CD14-positive monocyte (primary cell): Measurements from ENCODE around the gene VGLL2. TPM values are rescaled to one million over a fixed set of nuclear protein-coding genes. Genes with fewer than 3 reads are reported as not detected.
A peak's percentile ranks its signal among the peaks of the same experiment; 100 is the strongest.

Experiments used
- DNase-seq, 3 donors: peaks; one replicate each; pipeline ENCODE4 v3.0.0-alpha.2; 2011 to 2022
- H2AFZ ChIP-seq: 2 replicates; pipeline ENCODE4 v1.6.0; 2012; ENCODE audit warnings: mild to moderate bottlenecking, low read depth, low read length, inconsistent platforms; ENCODE audit not compliant: insufficient read depth, poor library complexity, severe bottlenecking
- H3K27ac ChIP-seq, 2 donors: 1 replicate in 1 of 2; 2 replicates in 1 of 2; pipeline ENCODE4 v1.5.1; 2012 to 2013; ENCODE audit warnings: low read length in 2 of 2, control low read depth in 1 of 2, inconsistent platforms in 1 of 2, low read depth in 1 of 2, mild to moderate bottlenecking in 1 of 2
- H3K27me3 ChIP-seq, 2 donors: one replicate each; pipeline versions ENCODE4 v1.6.0 to v1.6.1; 2011 to 2013; ENCODE audit warnings: low read length in 2 of 2; ENCODE audit not compliant: control insufficient read depth in 2 of 2, insufficient read depth in 2 of 2
- H3K36me3 ChIP-seq, 2 donors: replicated peaks in 1 of 2; 1 replicate in 1 of 2; 2 replicates in 1 of 2; pipeline versions ENCODE4 v1.5.1 to v1.6.1; 2012 to 2013; ENCODE audit warnings: low read length in 2 of 2, control low read depth in 1 of 2, inconsistent platforms in 1 of 2, mild to moderate bottlenecking in 1 of 2; ENCODE audit not compliant: insufficient read depth in 2 of 2, control insufficient read depth in 1 of 2
- H3K4me1 ChIP-seq, 2 donors: 1 replicate in 1 of 2; 2 replicates in 1 of 2; pipeline versions ENCODE4 v1.5.1 to v1.6.1; 2012 to 2013; ENCODE audit warnings: low read length in 2 of 2, control low read depth in 1 of 2, inconsistent platforms in 1 of 2, mild to moderate bottlenecking in 1 of 2, moderate library complexity in 1 of 2; ENCODE audit not compliant: insufficient read depth in 2 of 2, control insufficient read depth in 1 of 2
- H3K4me2 ChIP-seq: replicated peaks from 2 replicates; pipeline ENCODE3; 2012; ENCODE audit warnings: low read length, moderate library complexity, mild to moderate bottlenecking; ENCODE audit not compliant: poor library complexity, severe bottlenecking; ENCODE audit errors: extremely low read depth
- H3K4me3 ChIP-seq, 3 experiments: fragments of 200-600 bp in 1 of 3; sonication (generic) in 1 of 3; replicated peaks in 1 of 3; 1 replicate in 2 of 3; 2 replicates in 1 of 3; pipeline ENCODE4 v1.5.1; 2011 to 2013; ENCODE audit warnings: low read length in 3 of 3, mild to moderate bottlenecking in 3 of 3, control low read depth in 2 of 3, low read depth in 2 of 3, inconsistent platforms in 1 of 3, moderate library complexity in 1 of 3
- H3K79me2 ChIP-seq: 2 replicates; pipeline ENCODE4 v1.6.0; 2012; ENCODE audit warnings: mild to moderate bottlenecking, control low read depth, inconsistent platforms, low read length, moderate library complexity; ENCODE audit not compliant: insufficient read depth
- H3K9ac ChIP-seq: 2 replicates; pipeline ENCODE4 v1.6.0; 2017; ENCODE audit warnings: low read length, mild to moderate bottlenecking; ENCODE audit not compliant: insufficient read depth, poor library complexity, severe bottlenecking
- H3K9me3 ChIP-seq, 2 donors: replicated peaks in 1 of 2; 1 replicate in 1 of 2; 2 replicates in 1 of 2; pipeline versions ENCODE4 v1.5.1 to v1.6.1; 2012 to 2013; ENCODE audit warnings: low read length in 2 of 2, control low read depth in 1 of 2; ENCODE audit not compliant: control insufficient read depth in 1 of 2, insufficient read depth in 1 of 2
- H4K20me1 ChIP-seq: 2 replicates; pipeline ENCODE4 v1.6.0; 2012; ENCODE audit warnings: mild to moderate bottlenecking, low read length, control low read depth, moderate library complexity; ENCODE audit not compliant: insufficient read depth
- H3K27ac Mint-ChIP-seq, 7 donors: one replicate each; pipeline ENCODE4 v1.8.0; 2020; ENCODE audit warnings: mild to moderate bottlenecking in 7 of 7, mixed read lengths in 7 of 7, moderate library complexity in 6 of 7, inconsistent platforms in 2 of 7
- H3K27me3 Mint-ChIP-seq, 3 donors: one replicate each; pipeline ENCODE4 v1.8.0; 2021 to 2022; ENCODE audit warnings: low read depth in 3 of 3, mild to moderate bottlenecking in 3 of 3, mixed read lengths in 3 of 3, moderate library complexity in 3 of 3, inconsistent platforms in 1 of 3
- H3K36me3 Mint-ChIP-seq, 2 donors: one replicate each; pipeline ENCODE4 v1.8.0; 2020; ENCODE audit warnings: mixed read lengths in 2 of 2, inconsistent platforms in 1 of 2, mild to moderate bottlenecking in 1 of 2
- H3K4me1 Mint-ChIP-seq: one replicate; pipeline ENCODE4 v1.8.0; 2020; ENCODE audit warnings: mild to moderate bottlenecking, mixed read lengths
- H3K4me3 Mint-ChIP-seq, 2 donors: one replicate each; pipeline ENCODE4 v1.8.0; 2020; ENCODE audit warnings: mild to moderate bottlenecking in 2 of 2, mixed read lengths in 2 of 2, moderate library complexity in 1 of 2
- H3K9me3 Mint-ChIP-seq, 7 donors: one replicate each; pipeline ENCODE4 v1.8.0; 2020 to 2022; ENCODE audit warnings: mixed read lengths in 7 of 7, mild to moderate bottlenecking in 6 of 7, moderate library complexity in 6 of 7, inconsistent platforms in 2 of 7
- WGBS: methylation state at CpG from one replicate; pipeline ENCODE4 v1.1.5; 2013; ENCODE audit warnings: missing lambda C conversion rate; ENCODE audit not compliant: insufficient coverage; 5-methylcytosine and 5-hydroxymethylcytosine counted together
- intact Hi-C, 2 donors: fragments of 100-400 bp; cut with micrococcal nuclease; formaldehyde crosslinking; loops; one replicate each; pipeline versions ENCODE4 v1.15.0 to v1.15.1; 2023
- polyA plus RNA-seq, 3 donors: library from polyadenylated mRNA; depleted of rRNA in 1 of 3; unstranded in 2 of 3; stranded (reverse) in 1 of 3; fragments of 300-500 nt in 2 of 3; fragments of >200 nt in 1 of 3; fragmentation: Illumina TruSeq in 2 of 3; gene quantifications; 1 replicate in 2 of 3; 2 replicates in 1 of 3; pipeline ENCODE4 v1.2.3, GENCODE V29; 2012 to 2021
- TF ChIP-seq, protein P1 (sequence below): fragments of 200-600 bp; IDR thresholded peaks from one replicate; pipeline ENCODE4 v1.8.0; 2022; ENCODE audit warnings: antibody characterized with exemption, mild to moderate bottlenecking

The VGLL2 gene
- polyA plus RNA-seq, 3 donors = not detected

- no peak overlapping the region for H3K27ac Mint-ChIP-seq
- peaks cover 2 to 8% (median 3%) of the 10 kb centered on the region in 7 donors for H3K9me3 Mint-ChIP-seq
- TF ChIP-seq, protein P1, sequence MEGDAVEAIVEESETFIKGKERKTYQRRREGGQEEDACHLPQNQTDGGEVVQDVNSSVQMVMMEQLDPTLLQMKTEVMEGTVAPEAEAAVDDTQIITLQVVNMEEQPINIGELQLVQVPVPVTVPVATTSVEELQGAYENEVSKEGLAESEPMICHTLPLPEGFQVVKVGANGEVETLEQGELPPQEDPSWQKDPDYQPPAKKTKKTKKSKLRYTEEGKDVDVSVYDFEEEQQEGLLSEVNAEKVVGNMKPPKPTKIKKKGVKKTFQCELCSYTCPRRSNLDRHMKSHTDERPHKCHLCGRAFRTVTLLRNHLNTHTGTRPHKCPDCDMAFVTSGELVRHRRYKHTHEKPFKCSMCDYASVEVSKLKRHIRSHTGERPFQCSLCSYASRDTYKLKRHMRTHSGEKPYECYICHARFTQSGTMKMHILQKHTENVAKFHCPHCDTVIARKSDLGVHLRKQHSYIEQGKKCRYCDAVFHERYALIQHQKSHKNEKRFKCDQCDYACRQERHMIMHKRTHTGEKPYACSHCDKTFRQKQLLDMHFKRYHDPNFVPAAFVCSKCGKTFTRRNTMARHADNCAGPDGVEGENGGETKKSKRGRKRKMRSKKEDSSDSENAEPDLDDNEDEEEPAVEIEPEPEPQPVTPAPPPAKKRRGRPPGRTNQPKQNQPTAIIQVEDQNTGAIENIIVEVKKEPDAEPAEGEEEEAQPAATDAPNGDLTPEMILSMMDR = no peak
- Histone ChIP-seq H3K4me3 (no peak overlapping the region), H3K9ac (no peak overlapping the region), H4K20me1 (no peaks in the 10 kb centered on the region), H3K9me3 (no peaks in the 10 kb centered on the region), H3K36me3 (no peaks in the 10 kb centered on the region), H3K79me2 (no peaks in the 10 kb centered on the region), H3K27ac (no peak overlapping the region), H3K4me2 (no peak overlapping the region), H2AFZ (no peak overlapping the region), H3K4me1 (no peaks in the 10 kb centered on the region), H3K27me3 (no peaks in the 10 kb centered on the region)
- DNase-seq = no peak
- H3K4me3 Mint-ChIP-seq = no peak overlapping the region
- H3K36me3 Mint-ChIP-seq = no peaks in the 10 kb centered on the region
- no peaks in the 10 kb centered on the region for H3K27me3 Mint-ChIP-seq
- no peaks in the 10 kb centered on the region for H3K4me1 Mint-ChIP-seq
- intact Hi-C loops = no loop called here
- WGBS = no CpG with 5 or more reads among the region's 1 CpG
These were observed 38.6 kb upstream of the VGLL2 start for GRCh38 chr6:117226778-117227177.

- Mint-ChIP-seq H3K27me3 (no peaks in the 10 kb centered on the region), H3K4me1 (no peaks in the 10 kb centered on the region), H3K27ac (peak overlapping the region in 1 of 7 donors; percentile 47), H3K4me3 (no peak overlapping the region), H3K36me3 (no peaks in the 10 kb centered on the region), H3K9me3 (peaks cover 2 to 8% (median 3%) of the 10 kb centered on the region in 7 donors)
- intact Hi-C loops = no loop called here
- Histone ChIP-seq H3K79me2 (no peaks in the 10 kb centered on the region), H2AFZ (no peak overlapping the region), H3K27ac (no peak overlapping the region), H3K4me3 (no peak overlapping the region), H3K4me1 (no peaks in the 10 kb centered on the region), H3K27me3 (no peaks in the 10 kb centered on the region), H3K36me3 (no peaks in the 10 kb centered on the region), H3K9ac (no peak overlapping the region), H3K9me3 (no peaks in the 10 kb centered on the region), H4K20me1 (no peaks in the 10 kb centered on the region), H3K4me2 (no peak overlapping the region)
- DNase-seq = no peak
- WGBS = 75% methylated on average over 1 of the region's 3 CpGs
- TF ChIP-seq, protein P1 = no peak
These were observed 38.0 kb upstream of the VGLL2 start for GRCh38 chr6:117227245-117227962.
